ENCODE data around the gene OLFML2B. TPM values are rescaled to one million over a fixed set of nuclear protein-coding genes. Genes with fewer than 3 reads are reported as not detected.

The OLFML2B gene
- total and polyA plus RNA-seq, 2 of the 4 experiments (the other 2 are of a cell fraction), result 0.36 to 0.74 TPM

GRCh38 chr1:161954466-161954865, 69.2 kb downstream of the OLFML2B start:
- Histone ChIP-seq H4K20me1 (ENCODE audit: insufficient read depth, low read length) (no peaks in the 10 kb centered on the region), H3K4ac (ENCODE audit: low read depth, low read length) (no peak overlapping the region), H3K9me3 (ENCODE audit: control insufficient read depth, insufficient read depth, low read length) (no peaks in the 10 kb centered on the region), H2AK5ac (ENCODE audit: low read depth, low read length) (no peak overlapping the region), H3K18ac (ENCODE audit: low read depth, low read length) (no peak overlapping the region), H2BK5ac (ENCODE audit: low read depth, low read length, poor library complexity, severe bottlenecking) (no peak overlapping the region), H4K91ac (ENCODE audit: insufficient read depth, low read depth, low read length) (no peak overlapping the region), H3K27ac (ENCODE audit: insufficient read depth, low read length) (no peak overlapping the region), H3K36me3 (ENCODE audit: control insufficient read depth, insufficient read depth, low read length) (no peaks in the 10 kb centered on the region), H4K5ac (ENCODE audit: low read depth, low read length) (no peak overlapping the region), H4K8ac (ENCODE audit: low read depth in 2 of 2, low read length in 2 of 2) (no peak overlapping the region), H3K9me1 (ENCODE audit: insufficient read depth, low read length) (0 out of 2 replicates have a peak, but pooled peaks cover 3% of the 10 kb centered on the region), H3K23ac (ENCODE audit: low read depth, low read length) (no peak overlapping the region), H3K4me1 (ENCODE audit: control insufficient read depth, insufficient read depth, low read length) (peaks cover 2% of the 10 kb centered on the region; the same call in 1 of the 2 replicates), H2BK20ac (ENCODE audit: low read depth, low read length) (no peak overlapping the region), H2AK9ac (replicated peaks; ENCODE audit: low read depth, low read length, poor library complexity) (no peak overlapping the region), H3K4me2 (ENCODE audit: low read depth, low read length) (no peak overlapping the region), H3K56ac (ENCODE audit: extremely low read depth, insufficient read depth, low read length) (no peak overlapping the region), H3K79me1 (ENCODE audit: low read depth in 1 of 2, low read length in 2 of 2) (peaks cover 0 to 3% of the 10 kb centered on the region in 2 experiments; a peak in 1 of 4 replicates), H2BK15ac (ENCODE audit: low read depth, low read length) (no peak overlapping the region), H3K27me3 (ENCODE audit: control insufficient read depth, insufficient read depth, low read length) (no peaks in the 10 kb centered on the region), H3K14ac (replicated peaks; ENCODE audit: low read depth, low read length) (no peak overlapping the region), H2BK120ac (ENCODE audit: low read depth, low read length) (no peak overlapping the region), H3K9ac (ENCODE audit: low read depth, low read length) (no peak overlapping the region), H2AFZ (replicated peaks; ENCODE audit: low read length, poor library complexity) (no peak overlapping the region), H3K4me3 (ENCODE audit: insufficient read depth, low read depth, low read length) (no peak overlapping the region)
- in situ Hi-C loops (cut with MboI; ENCODE audit: low sequenced_read_pairs) (no loop called here), intact Hi-C loops (cut with micrococcal nuclease) (no loop called here), dilution Hi-C loops (cut with HindIII; ENCODE audit: low sequenced_read_pairs, unreplicated experiment) (no loop called here)
- DNase-seq, result peak; percentile 47
- no TSS peak for BruUV-seq (replicated peaks)
- ChIA-PET POLR2A (ENCODE audit: unreplicated experiment) (interaction anchor here (0.6 kb wide), 1 partner anchor 10 kb away, joined by 6 read pairs; no protein-coding TSS in a partner anchor), CTCF (interaction anchor here (0.5 to 1.5 kb wide), 3 partner anchors 14 to 49 kb away, joined by 3 to 7 read pairs (median 4); no protein-coding TSS in a partner anchor)
- ATAC-seq (ENCODE audit: low read depth), result peak; percentile 35; the same call in 1 of the 2 replicates
- TF ChIP-seq POLR2A (IDR thresholded peaks at IDR 0.05; ENCODE audit: low read depth, low read length), result no peak
- TF ChIP-seq MAZ (IDR thresholded peaks at IDR 0.05; ENCODE audit: borderline replicate concordance, low read depth, low read length), result no peak
- no peak for TF ChIP-seq FOS (IDR thresholded peaks at IDR 0.05; ENCODE audit: low read depth, low read length)
- TF ChIP-seq RCOR1 (IDR thresholded peaks at IDR 0.05; ENCODE audit: insufficient replicate concordance, low read length), result no peak
- no peak for TF ChIP-seq USF2 (IDR thresholded peaks at IDR 0.05; ENCODE audit: low read depth, low read length)
- no peak for TF ChIP-seq RAD21 (IDR thresholded peaks at IDR 0.05; ENCODE audit: low read length)
- no peak for TF ChIP-seq RFX5 (IDR thresholded peaks at IDR 0.05; ENCODE audit: low read depth, low read length)
- no peak for TF ChIP-seq CTCF (conservative IDR thresholded peaks at IDR 0.05; ENCODE audit: low read depth, low read length)
- no peak for TF ChIP-seq CEBPB (IDR thresholded peaks at IDR 0.05; ENCODE audit: low read depth, low read length)
- TF ChIP-seq NFE2L2 (IDR thresholded peaks at IDR 0.05; ENCODE audit: low read depth, low read length), result no peak
- no peak for TF ChIP-seq SMC3 (IDR thresholded peaks at IDR 0.05; ENCODE audit: low read depth, low read length)
- TF ChIP-seq MAFK (IDR thresholded peaks at IDR 0.05; ENCODE audit: low read depth, low read length), result no peak
- no peak for TF ChIP-seq MXI1 (IDR thresholded peaks at IDR 0.05; ENCODE audit: borderline replicate concordance, low read depth, low read length)
- TF ChIP-seq BHLHE40 (IDR thresholded peaks at IDR 0.05; ENCODE audit: low read depth, low read length), result no peak
- no peak for TF ChIP-seq ELK1 (IDR thresholded peaks at IDR 0.05; ENCODE audit: borderline replicate concordance, low read depth, low read length)
- no peak for TF ChIP-seq CHD1 (IDR thresholded peaks at IDR 0.05; ENCODE audit: low read depth, low read length)

All from IMR-90 (cell line).